HUES48 (cell line): ENCODE results near the gene CR1L.
"Not testable (repeated sequence)": the region's sequence is repeated elsewhere in the genome, so short reads cannot be mapped to it uniquely, and the experiment has no call there.

Experiments
- H3K27ac ChIP-seq: one replicate; pipeline ENCODE4 v1.7.0; 2013; ENCODE audit warnings: low read depth, low read length, inconsistent platforms
- H3K27me3 ChIP-seq: 2 replicates; pipeline ENCODE4 v1.6.1; 2013; ENCODE audit warnings: mild to moderate bottlenecking, low read length; ENCODE audit not compliant: control insufficient read depth, insufficient read depth
- H3K36me3 ChIP-seq: 2 replicates; pipeline ENCODE4 v1.6.1; 2013; ENCODE audit warnings: low read length; ENCODE audit not compliant: control insufficient read depth, insufficient read depth
- H3K4me1 ChIP-seq: 2 replicates; pipeline ENCODE4 v1.6.1; 2013; ENCODE audit warnings: mild to moderate bottlenecking, low read length; ENCODE audit not compliant: control insufficient read depth, insufficient read depth
- H3K4me3 ChIP-seq: 2 replicates; pipeline ENCODE4 v1.5.1; 2013; ENCODE audit warnings: mild to moderate bottlenecking, low read depth, low read length
- H3K9ac ChIP-seq: 2 replicates; pipeline ENCODE4 v1.6.1; 2013; ENCODE audit warnings: mild to moderate bottlenecking, low read depth, low read length, moderate library complexity
- H3K9me3 ChIP-seq: 2 replicates; pipeline ENCODE4 v1.6.1; 2013; ENCODE audit warnings: low read length; ENCODE audit not compliant: control insufficient read depth, insufficient read depth

Gene CR1L

GRCh38 chr1:207719234-207719633 is 74.3 kb downstream of the CR1L start:
- no peaks in the 10 kb centered on the region for H3K36me3 ChIP-seq
- no peak overlapping the region for H3K4me3 ChIP-seq
- H3K4me1 ChIP-seq = no peaks in the 10 kb centered on the region
- H3K27ac ChIP-seq = no peak overlapping the region
- H3K9ac ChIP-seq = no peak overlapping the region
- 0 out of 2 replicates have a peak, but pooled peaks cover 1% of the 10 kb centered on the region for H3K9me3 ChIP-seq
- no peaks in the 10 kb centered on the region for H3K27me3 ChIP-seq

- H3K4me1 ChIP-seq, H3K27ac ChIP-seq, H3K4me3 ChIP-seq: not testable (repeated sequence)
These were observed 83.4 kb downstream of the CR1L start for GRCh38 chr1:207728200-207728858.

GRCh38 chr1:207737503-207738157 is 92.7 kb downstream of the CR1L start:
- not testable (repeated sequence) for H3K9me3 ChIP-seq, H3K27me3 ChIP-seq, H3K27ac ChIP-seq, H3K4me1 ChIP-seq, H3K9ac ChIP-seq, H3K36me3 ChIP-seq, H3K4me3 ChIP-seq

More at GRCh38 chr1:207728200-207728858, 83.4 kb downstream of the CR1L start:
- H3K27me3 ChIP-seq, H3K9ac ChIP-seq, H3K36me3 ChIP-seq: not testable (repeated sequence)
- H3K9me3 ChIP-seq = peaks cover 16% of the 10 kb centered on the region

GRCh38 chr1:207738158-207738659 is 93.3 kb downstream of the CR1L start:
- H3K27ac ChIP-seq = not testable (repeated sequence)

GRCh38 chr1:207740207-207740606 is 95.3 kb downstream of the CR1L start:
- Histone ChIP-seq H3K9ac (no peak overlapping the region), H3K27ac (no peak overlapping the region), H3K4me3 (no peak overlapping the region), H3K4me1 (no peaks in the 10 kb centered on the region), H3K36me3 (no peaks in the 10 kb centered on the region), H3K9me3 (peaks cover 11% of the 10 kb centered on the region), H3K27me3 (no peaks in the 10 kb centered on the region)

More at GRCh38 chr1:207738158-207738659, 93.3 kb downstream of the CR1L start:
- H3K4me1 ChIP-seq, H3K27me3 ChIP-seq, H3K9ac ChIP-seq, H3K4me3 ChIP-seq, H3K36me3 ChIP-seq: not testable (repeated sequence)
- peaks cover 11% of the 10 kb centered on the region for H3K9me3 ChIP-seq

GRCh38 chr1:207742850-207743555 is 98.1 kb downstream of the CR1L start:
- Histone ChIP-seq H3K27me3 (no peaks in the 10 kb centered on the region), H3K36me3 (no peaks in the 10 kb centered on the region), H3K4me1 (peaks cover 2% of the 10 kb centered on the region; the same call in 1 of the 2 replicates), H3K27ac (no peak overlapping the region), H3K9ac (no peak overlapping the region), H3K9me3 (peaks cover 11% of the 10 kb centered on the region), H3K4me3 (no peak overlapping the region)

- Histone ChIP-seq H3K36me3 (no peaks in the 10 kb centered on the region), H3K27me3 (no peaks in the 10 kb centered on the region), H3K4me3 (no peak overlapping the region), H3K9me3 (peaks cover 11% of the 10 kb centered on the region), H3K27ac (no peak overlapping the region), H3K4me1 (peaks cover 13% of the 10 kb centered on the region), H3K9ac (no peak overlapping the region)
These were observed 99.1 kb downstream of the CR1L start for GRCh38 chr1:207744000-207744534.

- no peak overlapping the region for H3K4me3 ChIP-seq
- H3K27ac ChIP-seq = no peak overlapping the region
- H3K9ac ChIP-seq = no peak overlapping the region
- no peaks in the 10 kb centered on the region for H3K36me3 ChIP-seq
- no peaks in the 10 kb centered on the region for H3K27me3 ChIP-seq
- H3K4me1 ChIP-seq = peaks cover 17% of the 10 kb centered on the region
- peaks cover 11% of the 10 kb centered on the region for H3K9me3 ChIP-seq
These were observed 100.4 kb downstream of the CR1L start for GRCh38 chr1:207745285-207745684.

GRCh38 chr1:207745839-207746767 is 101.2 kb downstream of the CR1L start:
- Histone ChIP-seq H3K9ac (no peak overlapping the region), H3K27ac (no peak overlapping the region), H3K36me3 (no peaks in the 10 kb centered on the region), H3K9me3 (peaks cover 8% of the 10 kb centered on the region; the same call in 1 of the 2 replicates), H3K27me3 (no peaks in the 10 kb centered on the region), H3K4me1 (peaks cover 21% of the 10 kb centered on the region), H3K4me3 (no peak overlapping the region)
